Measurements from ENCODE around the gene MPDZ.

MPDZ gene

GRCh38 chr9:13070612-13071595 is 208.6 kb downstream of the MPDZ start:
- no peak for DNase-seq

- no peak for DNase-seq
Measured at GRCh38 chr9:13069498-13069897, 210.0 kb downstream of the MPDZ start.

- DNase-seq, result no peak
Measured at GRCh38 chr9:13064676-13065075, 214.8 kb downstream of the MPDZ start.

- DNase-seq, result no peak
Measured at GRCh38 chr9:13063880-13064459, 215.5 kb downstream of the MPDZ start.

- no peak for DNase-seq
Measured at GRCh38 chr9:13061390-13061789, 218.1 kb downstream of the MPDZ start.

Measured in activated CD4-positive, CD25-positive, alpha-beta regulatory T cell (primary cell).